ENCODE results near the gene MCTP2. TPM values are rescaled to one million over a fixed set of nuclear protein-coding genes. Genes with fewer than 3 reads are reported as not detected.
A peak's percentile ranks its signal among the peaks of the same experiment; 100 is the strongest.

MCTP2 gene
- total RNA-seq, 1 donor: 3.9 TPM

DNA sequence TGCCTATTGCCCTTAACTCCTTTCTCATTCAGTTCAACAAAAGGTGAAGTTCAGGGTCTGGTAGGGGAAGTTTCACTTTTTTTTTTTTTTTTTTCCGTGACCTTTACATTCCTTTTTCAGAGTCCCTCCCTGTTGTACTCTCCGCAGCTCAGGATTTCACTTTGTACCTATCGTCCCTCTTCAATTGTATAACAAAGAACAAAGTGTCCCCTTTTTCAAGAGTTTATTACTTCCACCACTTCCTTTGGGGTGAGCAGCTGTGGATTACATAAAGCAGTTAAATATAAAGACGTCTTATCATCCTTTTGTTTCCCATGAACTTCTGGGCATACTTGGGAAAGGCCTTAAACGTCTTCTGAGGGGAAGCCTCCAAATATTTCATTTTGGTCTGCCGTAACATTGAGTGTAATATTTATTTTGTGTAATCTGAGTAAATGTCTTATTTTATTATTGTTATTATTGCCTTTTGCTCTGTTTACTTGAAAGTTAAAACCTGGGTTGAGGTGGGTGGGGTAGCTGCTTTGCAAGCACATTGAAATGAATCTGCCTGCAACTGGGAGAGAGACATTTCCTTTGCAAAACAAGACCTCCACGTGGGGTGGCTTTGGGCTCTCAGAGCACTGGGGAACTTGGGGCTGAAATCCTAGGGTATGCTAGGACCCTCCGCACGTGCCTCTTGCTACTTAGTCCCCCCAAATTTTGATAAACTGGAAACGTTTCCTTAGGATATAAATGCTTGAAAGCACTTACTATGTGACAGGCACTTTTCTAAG lies 169.4 kb downstream of the MCTP2 start:
- DNase-seq (ENCODE audit: low read depth): no peak
- TF ChIP-seq, protein P1, sequence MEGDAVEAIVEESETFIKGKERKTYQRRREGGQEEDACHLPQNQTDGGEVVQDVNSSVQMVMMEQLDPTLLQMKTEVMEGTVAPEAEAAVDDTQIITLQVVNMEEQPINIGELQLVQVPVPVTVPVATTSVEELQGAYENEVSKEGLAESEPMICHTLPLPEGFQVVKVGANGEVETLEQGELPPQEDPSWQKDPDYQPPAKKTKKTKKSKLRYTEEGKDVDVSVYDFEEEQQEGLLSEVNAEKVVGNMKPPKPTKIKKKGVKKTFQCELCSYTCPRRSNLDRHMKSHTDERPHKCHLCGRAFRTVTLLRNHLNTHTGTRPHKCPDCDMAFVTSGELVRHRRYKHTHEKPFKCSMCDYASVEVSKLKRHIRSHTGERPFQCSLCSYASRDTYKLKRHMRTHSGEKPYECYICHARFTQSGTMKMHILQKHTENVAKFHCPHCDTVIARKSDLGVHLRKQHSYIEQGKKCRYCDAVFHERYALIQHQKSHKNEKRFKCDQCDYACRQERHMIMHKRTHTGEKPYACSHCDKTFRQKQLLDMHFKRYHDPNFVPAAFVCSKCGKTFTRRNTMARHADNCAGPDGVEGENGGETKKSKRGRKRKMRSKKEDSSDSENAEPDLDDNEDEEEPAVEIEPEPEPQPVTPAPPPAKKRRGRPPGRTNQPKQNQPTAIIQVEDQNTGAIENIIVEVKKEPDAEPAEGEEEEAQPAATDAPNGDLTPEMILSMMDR (IDR thresholded peaks at IDR 0.05; ENCODE audit: insufficient read depth, low read length): no peak
- H3K4me3 ChIP-seq (ENCODE audit: low read depth, low read length): no peak overlapping the region

DNA sequence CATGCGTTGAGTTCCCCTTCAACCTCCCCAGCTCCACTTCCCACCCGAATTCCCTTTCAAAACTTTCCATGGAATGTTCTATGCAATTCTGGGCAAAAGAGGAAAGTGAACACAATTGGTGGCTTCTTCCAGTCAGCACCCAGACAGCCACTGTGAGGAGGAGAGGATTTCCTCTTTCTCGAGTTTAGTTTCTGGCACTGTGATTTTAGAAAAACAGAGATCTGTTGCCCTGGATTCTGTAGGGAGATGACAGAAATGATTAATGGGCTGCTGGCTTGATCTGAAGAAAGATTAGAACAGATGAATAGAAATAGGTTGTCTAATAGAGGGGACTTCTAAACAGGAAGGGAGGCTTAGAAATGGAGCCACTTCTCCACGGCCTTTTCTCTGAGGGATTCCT lies 172.0 kb downstream of the MCTP2 start:
- H3K4me3 ChIP-seq (ENCODE audit: low read depth, low read length): no peak overlapping the region
- TF ChIP-seq, protein P1 (IDR thresholded peaks at IDR 0.05; ENCODE audit: insufficient read depth, low read length): no peak
- peak; percentile 11 for DNase-seq (ENCODE audit: low read depth)

DNA sequence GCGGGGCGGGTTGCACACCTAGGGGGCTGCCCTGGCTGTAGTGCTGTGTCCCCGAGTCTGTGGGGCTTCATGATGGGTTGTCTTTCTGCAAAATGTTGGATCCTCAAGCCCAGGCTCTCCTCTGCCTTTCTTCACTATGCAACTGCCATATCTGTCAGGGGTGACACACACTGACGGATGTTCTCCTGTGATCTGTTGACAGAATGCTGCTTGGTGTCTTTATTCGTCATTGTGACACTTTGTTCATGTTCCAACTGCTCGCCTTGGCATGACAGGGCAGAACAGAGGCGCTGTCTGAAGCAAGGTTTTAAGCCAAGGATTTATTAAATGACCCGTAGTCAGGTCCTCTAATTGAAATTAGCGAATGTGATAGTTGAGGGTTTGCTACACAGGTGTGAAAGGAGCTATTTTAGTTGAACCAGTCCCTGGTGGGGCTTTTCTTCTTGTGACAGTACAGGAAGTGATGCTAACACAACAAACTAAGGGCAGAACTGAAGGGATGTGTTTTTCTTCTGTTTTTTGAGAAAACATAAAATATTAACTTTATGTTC lies 173.4 kb downstream of the MCTP2 start:
- DNase-seq (ENCODE audit: low read depth): no peak
- H3K4me3 ChIP-seq (ENCODE audit: low read depth, low read length): no peak overlapping the region
- TF ChIP-seq, protein P1 (IDR thresholded peaks at IDR 0.05; ENCODE audit: insufficient read depth, low read length): no peak

DNA sequence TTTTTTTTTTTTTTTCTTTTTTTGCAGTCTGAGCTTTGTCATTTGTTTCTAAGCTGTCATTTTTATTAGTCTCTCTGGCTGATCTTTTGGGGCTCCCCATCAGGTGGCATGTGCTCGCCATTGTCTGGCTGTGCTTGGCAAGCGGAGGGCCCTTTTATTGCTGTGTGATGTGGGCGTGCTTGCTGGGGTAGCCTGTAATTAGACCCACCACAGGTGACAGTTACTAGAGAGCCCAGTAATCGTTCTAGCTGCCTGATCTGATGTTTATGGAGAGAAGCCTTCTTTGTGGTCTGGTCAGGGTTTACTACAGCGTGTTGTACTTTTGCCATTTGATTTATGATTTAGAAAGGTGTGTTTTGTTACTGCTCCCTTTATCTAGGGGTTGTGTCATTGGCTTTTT lies 179.9 kb downstream of the MCTP2 start:
- no peak for DNase-seq (ENCODE audit: low read depth)
- TF ChIP-seq, protein P1 (IDR thresholded peaks at IDR 0.05; ENCODE audit: insufficient read depth, low read length): no peak

DNA sequence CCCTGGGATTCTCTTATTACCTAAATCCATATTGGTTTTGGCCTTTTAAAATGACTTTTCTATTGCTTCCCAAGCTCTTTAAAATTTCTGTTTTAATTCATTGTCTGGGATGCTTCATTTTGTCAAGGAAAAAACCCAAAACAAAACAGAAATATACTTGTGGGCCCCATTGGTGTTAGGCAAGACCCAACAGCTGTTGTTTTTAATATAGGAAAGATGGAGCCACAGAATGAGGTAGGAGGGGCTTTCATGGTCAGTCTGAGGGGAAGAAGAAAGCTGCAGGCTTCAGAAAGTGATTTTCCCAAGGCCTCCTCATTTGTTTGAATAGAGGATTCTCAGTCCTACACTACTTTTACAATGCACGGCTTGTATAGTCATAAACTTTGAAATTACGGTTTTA lies 180.5 kb downstream of the MCTP2 start:
- TF ChIP-seq, protein P1 (IDR thresholded peaks at IDR 0.05; ENCODE audit: insufficient read depth, low read length): no peak
- no peak for DNase-seq (ENCODE audit: low read depth)
- H3K4me3 ChIP-seq (ENCODE audit: low read depth, low read length): no peak overlapping the region

More for the DNA sequence above, 179.9 kb downstream of the MCTP2 start:
- H3K4me3 ChIP-seq (ENCODE audit: low read depth, low read length): no peak overlapping the region

DNA sequence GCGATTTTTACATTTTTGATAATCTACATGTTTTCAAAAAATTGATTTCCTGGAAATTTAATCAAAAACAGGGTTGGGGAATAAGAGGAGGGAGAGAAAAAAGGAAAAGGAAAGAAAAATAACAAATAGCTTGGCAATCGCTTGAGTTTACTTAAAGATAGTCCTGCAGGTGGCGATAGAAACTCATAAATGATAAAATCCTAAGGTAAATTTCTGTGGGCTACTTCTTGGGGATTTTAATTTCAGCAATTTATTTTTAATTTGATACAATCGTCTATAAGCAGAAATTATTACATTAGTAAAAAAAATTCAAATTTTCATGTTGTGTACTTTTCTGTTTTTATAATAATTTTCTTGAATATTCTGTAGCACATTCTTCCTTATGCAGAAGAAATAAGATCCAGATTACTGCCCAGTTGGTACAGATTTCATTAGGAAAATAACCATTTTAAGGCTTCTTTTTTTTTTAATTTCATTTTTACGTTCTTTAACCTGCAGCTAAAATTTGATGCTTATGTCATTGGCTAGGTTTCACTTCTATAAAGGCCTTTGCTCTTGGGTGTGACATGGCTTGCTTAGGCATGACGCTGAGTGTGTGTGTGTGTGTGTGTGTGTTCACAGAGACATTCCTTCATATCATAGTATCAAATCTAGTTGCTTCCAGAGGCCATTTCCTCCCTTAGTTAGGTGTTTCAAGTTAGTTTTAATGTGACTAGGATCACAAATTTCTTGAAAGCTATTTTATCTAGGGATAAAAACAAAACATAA lies 181.8 kb downstream of the MCTP2 start:
- DNase-seq (ENCODE audit: low read depth): peak; percentile 27

More for the DNA sequence above, 181.8 kb downstream of the MCTP2 start:
- no peak overlapping the region for H3K4me3 ChIP-seq (ENCODE audit: low read depth, low read length)
- TF ChIP-seq, protein P1 (IDR thresholded peaks at IDR 0.05; ENCODE audit: insufficient read depth, low read length): peak; percentile 13

All from fibroblast of the aortic adventitia (primary cell).